Measurements from ENCODE around the gene TMEM17.

DNA sequence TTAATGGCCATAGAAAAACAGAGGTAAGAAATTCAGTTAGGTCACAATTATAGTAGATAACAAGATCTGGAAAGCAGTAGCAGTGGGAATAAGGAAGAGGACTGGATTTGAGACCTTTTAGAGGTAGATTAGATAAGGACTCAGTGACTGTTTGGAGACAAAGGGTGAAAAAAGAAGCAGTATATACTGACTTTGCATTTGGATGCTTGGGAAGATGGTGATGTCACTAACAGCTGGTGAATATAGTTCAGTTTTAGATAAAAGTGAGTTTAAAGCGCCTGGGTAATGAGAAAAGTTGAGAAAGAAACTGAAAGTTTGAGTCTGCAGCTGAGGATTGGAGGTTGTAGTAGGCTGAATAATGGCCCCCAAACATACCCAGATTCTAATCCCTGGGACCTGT, 32.8 kb upstream of the TMEM17 start:
- TF ChIP-seq, protein P1, sequence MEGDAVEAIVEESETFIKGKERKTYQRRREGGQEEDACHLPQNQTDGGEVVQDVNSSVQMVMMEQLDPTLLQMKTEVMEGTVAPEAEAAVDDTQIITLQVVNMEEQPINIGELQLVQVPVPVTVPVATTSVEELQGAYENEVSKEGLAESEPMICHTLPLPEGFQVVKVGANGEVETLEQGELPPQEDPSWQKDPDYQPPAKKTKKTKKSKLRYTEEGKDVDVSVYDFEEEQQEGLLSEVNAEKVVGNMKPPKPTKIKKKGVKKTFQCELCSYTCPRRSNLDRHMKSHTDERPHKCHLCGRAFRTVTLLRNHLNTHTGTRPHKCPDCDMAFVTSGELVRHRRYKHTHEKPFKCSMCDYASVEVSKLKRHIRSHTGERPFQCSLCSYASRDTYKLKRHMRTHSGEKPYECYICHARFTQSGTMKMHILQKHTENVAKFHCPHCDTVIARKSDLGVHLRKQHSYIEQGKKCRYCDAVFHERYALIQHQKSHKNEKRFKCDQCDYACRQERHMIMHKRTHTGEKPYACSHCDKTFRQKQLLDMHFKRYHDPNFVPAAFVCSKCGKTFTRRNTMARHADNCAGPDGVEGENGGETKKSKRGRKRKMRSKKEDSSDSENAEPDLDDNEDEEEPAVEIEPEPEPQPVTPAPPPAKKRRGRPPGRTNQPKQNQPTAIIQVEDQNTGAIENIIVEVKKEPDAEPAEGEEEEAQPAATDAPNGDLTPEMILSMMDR (IDR thresholded peaks at IDR 0.05; ENCODE audit: low read length), result no peak
- no peak for TF ChIP-seq EZH2 (IDR thresholded peaks at IDR 0.05; ENCODE audit: borderline replicate concordance, low read length)
